H1 (cell line): ENCODE results near the gene LYL1. TPM values are rescaled to one million over a fixed set of nuclear protein-coding genes. Genes with fewer than 3 reads are reported as not detected.

Source experiments
- CTCF ChIA-PET: fragments of 300-600 bp; sonication (Branson Sonifier 250); formaldehyde crosslinking; loops from one replicate; lab custom pipeline; 2021; ENCODE audit not compliant: partially characterized antibody; lab: Charles Lee
- POLR2A ChIA-PET: fragments of 300-600 bp; sonication (Branson Sonifier 250); formaldehyde crosslinking; loops from one replicate; lab custom pipeline; 2021; ENCODE audit warnings: inconsistent platforms; ENCODE audit not compliant: partially characterized antibody; lab: Charles Lee
- DNase-seq, 2 experiments: peaks; one replicate each; pipeline versions ENCODE4 v3.0.0 to v3.0.0-alpha.2; 2010 to 2022; ENCODE audit warnings: low spot score in 2 of 2, low read depth in 1 of 2, mixed read lengths in 1 of 2
- FAIRE-seq: peaks from 2 replicates; lab custom pipeline; 2011; peaks lifted over from hg19 to GRCh38; lab: Jason Lieb, UNC
- H2AFZ ChIP-seq: 2 replicates; pipeline ENCODE4 v1.8.1; 2012; ENCODE audit warnings: low read length, inconsistent platforms
- H2AK5ac ChIP-seq: 2 replicates; pipeline ENCODE4 v1.6.1; 2013; ENCODE audit warnings: low read depth, low read length
- H2BK120ac ChIP-seq: replicated peaks from 2 replicates; pipeline ENCODE3; 2013; ENCODE audit warnings: low read depth, low read length, inconsistent platforms
- H2BK12ac ChIP-seq: 2 replicates; pipeline ENCODE4 v1.6.1; 2013; ENCODE audit warnings: low read depth, low read length
- H2BK15ac ChIP-seq: 2 replicates; pipeline ENCODE4 v1.6.1; 2013; ENCODE audit warnings: low read length
- H2BK20ac ChIP-seq: 2 replicates; pipeline ENCODE4 v1.6.1; 2013; ENCODE audit warnings: low read length
- H2BK5ac ChIP-seq: 2 replicates; pipeline ENCODE4 v1.6.1; 2013; ENCODE audit warnings: low read depth, low read length
- H3K14ac ChIP-seq: 2 replicates; pipeline ENCODE4 v1.6.1; 2013; ENCODE audit warnings: inconsistent platforms; ENCODE audit not compliant: insufficient read length
- H3K18ac ChIP-seq: 2 replicates; pipeline ENCODE4 v1.6.1; 2013; ENCODE audit warnings: low read length; ENCODE audit errors: extremely low read depth
- H3K23ac ChIP-seq: 2 replicates; pipeline ENCODE4 v1.6.1; 2013; ENCODE audit warnings: inconsistent platforms; ENCODE audit not compliant: insufficient read length
- H3K23me2 ChIP-seq: 2 replicates; pipeline ENCODE4 v1.6.1; 2013; ENCODE audit warnings: low read depth, low read length
- H3K27ac ChIP-seq: 2 replicates; pipeline ENCODE4 v1.6.1; 2011; ENCODE audit warnings: low read depth, low read length, inconsistent platforms
- H3K27me3 ChIP-seq, 4 experiments: replicated peaks in 1 of 4; 1 replicate in 1 of 4; 2 replicates in 3 of 4; pipeline versions ENCODE4 v1.6.1 to v1.8.1; 2011 to 2013; ENCODE audit warnings: low read length in 3 of 4, mild to moderate bottlenecking in 3 of 4, inconsistent platforms in 2 of 4, mixed read lengths in 2 of 4, moderate library complexity in 1 of 4; ENCODE audit not compliant: control insufficient read depth in 3 of 4, insufficient read depth in 3 of 4; ENCODE audit errors: extremely low read depth in 1 of 4
- H3K36me3 ChIP-seq, 4 experiments: 2 replicates each; pipeline versions ENCODE4 v1.6.1 to v1.8.1; 2011 to 2013; ENCODE audit warnings: mild to moderate bottlenecking in 4 of 4, low read length in 3 of 4, moderate library complexity in 2 of 4, control low read depth in 1 of 4, inconsistent platforms in 1 of 4; ENCODE audit not compliant: insufficient read depth in 4 of 4, control insufficient read depth in 2 of 4
- H3K4ac ChIP-seq: replicated peaks from 2 replicates; pipeline ENCODE3; 2013; ENCODE audit warnings: low read length, low read depth, mixed read lengths, inconsistent platforms; ENCODE audit not compliant: insufficient read length
- H3K4me1 ChIP-seq, 4 experiments: replicated peaks in 1 of 4; 1 replicate in 1 of 4; 2 replicates in 3 of 4; pipeline versions ENCODE4 v1.6.1 to v1.8.1; 2011 to 2013; ENCODE audit warnings: low read length in 3 of 4, inconsistent platforms in 2 of 4, mixed read lengths in 1 of 4; ENCODE audit not compliant: insufficient read depth in 4 of 4, control insufficient read depth in 3 of 4
- H3K4me2 ChIP-seq, 2 experiments: 2 replicates each; pipeline versions ENCODE4 v1.6.1 to v1.8.1; 2011 to 2013; ENCODE audit warnings: low read depth in 2 of 2, low read length in 2 of 2, control low read depth in 1 of 2, inconsistent platforms in 1 of 2, mild to moderate bottlenecking in 1 of 2; ENCODE audit not compliant: insufficient read depth in 1 of 2
- H3K4me3 ChIP-seq, 4 experiments: fragments of 200-600, 300-600 bp in 1 of 4; sonication (generic), shearing (Covaris generic), sonication (Bioruptor Twin) in 1 of 4; 2 replicates each; pipeline versions ENCODE4 v1.5.1 to v1.8.1; 2011 to 2016; ENCODE audit warnings: low read length in 4 of 4, low read depth in 3 of 4, control low read depth in 2 of 4, inconsistent platforms in 2 of 4, mild to moderate bottlenecking in 2 of 4, mixed read lengths in 1 of 4, moderate library complexity in 1 of 4; ENCODE audit not compliant: insufficient read depth in 2 of 4; ENCODE audit errors: extremely low read depth in 1 of 4
- H3K56ac ChIP-seq: replicated peaks from 2 replicates; pipeline ENCODE3; 2013; ENCODE audit warnings: low read depth, mild to moderate bottlenecking, mixed read lengths, low read length, inconsistent platforms; ENCODE audit not compliant: insufficient read length
- H3K79me1 ChIP-seq: 2 replicates; pipeline ENCODE4 v1.6.1; 2013; ENCODE audit warnings: low read depth, low read length, control low read depth
- H3K79me2 ChIP-seq, 2 experiments: 2 replicates each; pipeline versions ENCODE4 v1.6.1 to v1.8.1; 2012 to 2013; ENCODE audit warnings: low read length in 2 of 2, mild to moderate bottlenecking in 2 of 2, inconsistent platforms in 1 of 2; ENCODE audit not compliant: insufficient read depth in 2 of 2, control insufficient read depth in 1 of 2
- H3K9ac ChIP-seq, 4 experiments: replicated peaks in 1 of 4; 1 replicate in 1 of 4; 2 replicates in 3 of 4; pipeline versions ENCODE4 v1.6.1 to v1.8.1; 2011 to 2013; ENCODE audit warnings: low read depth in 3 of 4, low read length in 3 of 4, control low read depth in 2 of 4, mild to moderate bottlenecking in 2 of 4, moderate library complexity in 2 of 4, inconsistent platforms in 1 of 4; ENCODE audit errors: extremely low read depth in 1 of 4
- H3K9me3 ChIP-seq, 2 experiments: 2 replicates each; pipeline versions ENCODE4 v1.6.1 to v1.8.1; 2012 to 2013; ENCODE audit warnings: mild to moderate bottlenecking in 2 of 2, moderate library complexity in 2 of 2, control low read depth in 1 of 2, inconsistent platforms in 1 of 2, low read depth in 1 of 2, low read length in 1 of 2, mixed read lengths in 1 of 2; ENCODE audit not compliant: insufficient read depth in 2 of 2
- H4K20me1 ChIP-seq, 2 experiments: replicated peaks in 1 of 2; 2 replicates each; pipeline versions ENCODE3 to v1.8.1; 2011 to 2013; ENCODE audit warnings: inconsistent platforms in 2 of 2, low read length in 2 of 2, mild to moderate bottlenecking in 1 of 2; ENCODE audit not compliant: insufficient read depth in 2 of 2, control insufficient read depth in 1 of 2
- H4K5ac ChIP-seq: 2 replicates; pipeline ENCODE4 v1.6.1; 2013; ENCODE audit warnings: low read length, low read depth, mixed read lengths, inconsistent platforms; ENCODE audit not compliant: insufficient read length
- H4K8ac ChIP-seq: 2 replicates; pipeline ENCODE4 v1.8.0; 2013; ENCODE audit warnings: mild to moderate bottlenecking, moderate library complexity, low read length, inconsistent platforms; ENCODE audit not compliant: insufficient read depth; ENCODE audit errors: extremely low read depth
- H4K91ac ChIP-seq: replicated peaks from 2 replicates; pipeline ENCODE3; 2013; ENCODE audit warnings: low read length, mixed read lengths, inconsistent platforms; ENCODE audit not compliant: insufficient read length
- JUND ChIP-seq: IDR thresholded peaks from 2 replicates; pipeline ENCODE4 v1.6.1; 2011; ENCODE audit warnings: mild to moderate bottlenecking, improper control_type of control experiment, low read length
- KDM5A ChIP-seq: fragments of 200-600 bp; IDR thresholded peaks from 2 replicates; pipeline ENCODE4 v1.7.1; 2012; ENCODE audit warnings: mild to moderate bottlenecking, low read length, inconsistent platforms, mixed read lengths
- SIRT6 ChIP-seq: IDR thresholded peaks from one replicate; pipeline ENCODE4 v1.7.1; 2012; ENCODE audit warnings: low read length, inconsistent platforms
- TBP ChIP-seq: IDR thresholded peaks from 2 replicates; pipeline ENCODE4 v1.6.1; 2011; ENCODE audit warnings: low read depth, low read length, improper control_type of control experiment
- WGBS, 2 experiments: shearing (Covaris generic) in 1 of 2; methylation state at CpG; one replicate each; pipeline versions ENCODE4 v1.1.6 to v1.1.7; 2013 to 2015; ENCODE audit warnings: low lambda C conversion rate in 2 of 2, mixed read lengths in 2 of 2, inconsistent platforms in 1 of 2, low coverage in 1 of 2, missing lambda C conversion rate in 1 of 2; ENCODE audit not compliant: insufficient replicate concordance in 2 of 2, insufficient coverage in 1 of 2, insufficient read length in 1 of 2; ENCODE audit errors: extremely low coverage in 1 of 2, missing lambda C conversion rate in 1 of 2; 5-methylcytosine and 5-hydroxymethylcytosine counted together
- polyA plus RNA-seq, 7 experiments: library from polyadenylated mRNA; depleted of rRNA in 3 of 7; stranded (reverse) in 5 of 7; unstranded in 2 of 7; fragments of >200 nt in 5 of 7; fragments of 200-250 nt in 2 of 7; gene quantifications; 1 replicate in 5 of 7; 2 replicates in 1 of 7; 4 replicates in 1 of 7; pipeline versions ENCODE4 v1.2.1 to v1.2.3, GENCODE V29; 2011 to 2013; ENCODE audit warnings: missing spikeins in 2 of 7, mixed read lengths in 2 of 7
- total RNA-seq: library from RNA; stranded (reverse); fragmentation: NEBNext Ultra II Directional; extraction: Animal tissue kit (Norgen Biotek cat#: 25700); gene quantifications from 2 replicates; pipeline ENCODE4 v1.2.1, GENCODE V29; 2021

Gene LYL1
- total and polyA plus RNA-seq, 2 of the 8 experiments (the other 6 are each of a cell fraction or from before 2014, with no cell fraction given) = 0.58 to 0.76 TPM

DNA sequence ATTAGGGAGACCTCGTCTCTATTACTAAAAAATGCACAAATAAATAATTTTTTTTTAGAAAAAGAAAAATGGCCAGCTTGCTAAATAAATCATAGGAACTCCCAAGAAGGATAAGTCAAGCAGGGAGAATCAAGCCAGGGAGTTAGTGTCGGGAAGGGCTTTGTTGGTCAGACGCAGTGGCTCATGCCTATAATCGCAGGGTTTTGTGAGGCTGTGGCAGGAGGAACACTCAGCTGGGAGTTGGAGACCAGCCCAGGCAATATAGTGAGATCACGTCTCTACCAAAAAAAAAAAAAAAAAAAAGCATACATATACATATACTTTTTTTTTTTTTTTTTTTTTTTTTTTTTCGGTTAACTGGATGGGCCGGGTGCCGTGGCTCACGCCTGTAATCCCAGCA, 24.4 kb upstream of the LYL1 start:
- H3K56ac ChIP-seq = no peak overlapping the region
- no peak overlapping the region for H3K27ac ChIP-seq
- peaks cover 42 to 96% of the 10 kb centered on the region in 2 experiments for H3K79me2 ChIP-seq
- no peak overlapping the region for H2BK20ac ChIP-seq
- ChIA-PET POLR2A (interaction anchor here (0.6 to 19.5 kb wide), 12 partner anchors 5 to 244 kb away, joined by 3 to 228 read pairs (median 8); partner anchors contain the start of genes IER2, NACC1, STX10 and TRMT1), CTCF (interaction anchor here (0.6 to 1.5 kb wide), 4 partner anchors 38 to 915 kb away, joined by 3 to 4 read pairs (median 3); no protein-coding TSS in a partner anchor)
- peaks cover 47 to 61% of the 10 kb centered on the region in 2 experiments for H4K20me1 ChIP-seq
- TF ChIP-seq TBP (no peak), KDM5A (no peak), SIRT6 (no peak), JUND (no peak)
- no peak overlapping the region for H4K5ac ChIP-seq
- no peak overlapping the region for H4K8ac ChIP-seq
- no peak overlapping the region for H3K4me2 ChIP-seq
- H3K9me3 ChIP-seq = no peaks in the 10 kb centered on the region
- H2AFZ ChIP-seq = no peak overlapping the region
- H2BK12ac ChIP-seq = no peak overlapping the region
- H2BK120ac ChIP-seq = no peak overlapping the region
- H3K4me1 ChIP-seq = peaks cover 0 to 7% (median 0%) of the 10 kb centered on the region in 4 experiments; a peak in 3 of 7 replicates
- H3K79me1 ChIP-seq = peaks cover 42% of the 10 kb centered on the region
- H3K4me3 ChIP-seq = no peak overlapping the region
- no peak overlapping the region for H3K4ac ChIP-seq
- H3K27me3 ChIP-seq = no peaks in the 10 kb centered on the region
- peaks cover 0 to 5% (median 2%) of the 10 kb centered on the region in 4 experiments; a peak in 4 of 8 replicates for H3K36me3 ChIP-seq
- WGBS, 2 experiments = 97% methylated on average over 5 of the region's 9 CpGs; no CpG with 5 or more reads in 1 of the 2 experiments
- no peak overlapping the region for H3K14ac ChIP-seq
- no peak overlapping the region for H3K9ac ChIP-seq
- no peak for DNase-seq
- no peak overlapping the region for H3K18ac ChIP-seq
- FAIRE-seq = no peak
- H2BK5ac ChIP-seq = no peak overlapping the region
- H4K91ac ChIP-seq = no peak overlapping the region
- no peaks in the 10 kb centered on the region for H3K23me2 ChIP-seq
- H2BK15ac ChIP-seq = no peak overlapping the region
- H2AK5ac ChIP-seq = no peak overlapping the region
- no peak overlapping the region for H3K23ac ChIP-seq
